T-cell (primary cell): Measurements from ENCODE around the gene GLYATL3. TPM values are rescaled to one million over a fixed set of nuclear protein-coding genes. Genes with fewer than 3 reads are reported as not detected.

Experiments
- ATAC-seq, 4 experiments: fragments of 200-7000 bp in 3 of 4; fragments of 150-1000 bp in 1 of 4; cut with Tn5 transposase; replicated peaks in 1 of 4; 1 replicate in 3 of 4; 2 replicates in 1 of 4; pipeline ENCODE4 v1.10.0; 2021; ENCODE audit warnings: moderate library complexity in 3 of 4, mild to moderate bottlenecking in 2 of 4, moderate number of reproducible peaks in 1 of 4
- CTCF ChIA-PET, 2 donors: fragments of 300-600 bp; sonication (Branson Sonifier 250); formaldehyde crosslinking; loops; one replicate each; lab custom pipeline; 2022; ENCODE audit warnings: antibody characterized with exemption in 2 of 2; lab: Charles Lee
- POLR2A ChIA-PET, 2 donors: fragments of 300-600 bp; sonication (Branson Sonifier 250); formaldehyde crosslinking; loops; one replicate each; lab custom pipeline; 2022; ENCODE audit warnings: antibody characterized with exemption in 2 of 2; lab: Charles Lee
- DNase-seq, 35 experiments: peaks; one replicate each; pipeline versions ENCODE4 v3.0.0 to v3.0.0-alpha.2; 2013 to 2023
- H3K27ac ChIP-seq: one replicate; pipeline ENCODE4 v1.5.1; 2013; ENCODE audit warnings: low read length
- H3K27me3 ChIP-seq, 2 experiments: replicated peaks in 1 of 2; 1 replicate in 1 of 2; 2 replicates in 1 of 2; pipeline versions ENCODE4 v1.6.1 to v1.7.0; 2013; ENCODE audit warnings: low read length in 1 of 2, mixed read lengths in 1 of 2; ENCODE audit not compliant: control insufficient read depth in 2 of 2, insufficient read depth in 2 of 2; ENCODE audit errors: extremely low read depth in 1 of 2
- H3K36me3 ChIP-seq, 2 donors: 1 replicate in 1 of 2; 2 replicates in 1 of 2; pipeline versions ENCODE4 v1.6.1 to v1.7.0; 2013; ENCODE audit warnings: low read length in 1 of 2; ENCODE audit not compliant: control insufficient read depth in 2 of 2, insufficient read depth in 1 of 2; ENCODE audit errors: extremely low read depth in 1 of 2
- H3K4me1 ChIP-seq, 2 experiments: 1 replicate in 1 of 2; 2 replicates in 1 of 2; pipeline versions ENCODE4 v1.6.1 to v1.7.0; 2013; ENCODE audit warnings: low read length in 2 of 2, mixed read lengths in 1 of 2; ENCODE audit not compliant: insufficient read depth in 2 of 2, control insufficient read depth in 1 of 2; ENCODE audit errors: extremely low read depth in 1 of 2
- H3K4me3 ChIP-seq, 2 donors: 1 replicate in 1 of 2; 2 replicates in 1 of 2; pipeline versions ENCODE4 v1.5.1 to v1.7.0; 2013; ENCODE audit warnings: mild to moderate bottlenecking in 2 of 2, low read length in 1 of 2, moderate library complexity in 1 of 2; ENCODE audit not compliant: control insufficient read depth in 1 of 2; ENCODE audit errors: extremely low read depth in 1 of 2
- H3K9me3 ChIP-seq: 2 replicates; pipeline ENCODE4 v1.7.0; 2013
- H3K27ac Mint-ChIP-seq, 2 donors: one replicate each; pipeline ENCODE4 v1.8.0; 2020 to 2021; ENCODE audit warnings: mild to moderate bottlenecking in 2 of 2, mixed read lengths in 2 of 2
- H3K27me3 Mint-ChIP-seq, 2 donors: one replicate each; pipeline ENCODE4 v1.8.0; 2021 to 2022; ENCODE audit warnings: mixed read lengths in 2 of 2
- H3K36me3 Mint-ChIP-seq: one replicate; pipeline ENCODE4 v1.8.0; 2021; ENCODE audit warnings: mixed read lengths
- H3K4me1 Mint-ChIP-seq, 3 donors: one replicate each; pipeline ENCODE4 v1.8.0; 2020 to 2022; ENCODE audit warnings: mixed read lengths in 3 of 3, mild to moderate bottlenecking in 1 of 3
- H3K4me3 Mint-ChIP-seq, 3 donors: one replicate each; pipeline ENCODE4 v1.8.0; 2020 to 2022; ENCODE audit warnings: mild to moderate bottlenecking in 3 of 3, mixed read lengths in 3 of 3, moderate library complexity in 3 of 3
- H3K9me3 Mint-ChIP-seq, 3 donors: one replicate each; pipeline ENCODE4 v1.8.0; 2020 to 2022; ENCODE audit warnings: mixed read lengths in 3 of 3
- WGBS: methylation state at CpG from one replicate; pipeline ENCODE4 v1.1.5; 2013; ENCODE audit warnings: missing lambda C conversion rate; ENCODE audit not compliant: insufficient coverage; 5-methylcytosine and 5-hydroxymethylcytosine counted together
- total RNA-seq, 35 experiments: library from RNA in 6 of 35; stranded (reverse) in 6 of 35; fragments of 120-200 nt in 1 of 35; gene quantifications; one replicate each; pipeline versions ENCODE4 v1.2.1 to v1.2.4 and lab custom pipeline; 2013 to 2026

The GLYATL3 gene
- total RNA-seq, 5 donors from 2014 or later (not counting 1 experiment from before 2014, with no cell fraction given): not detected

DNA sequence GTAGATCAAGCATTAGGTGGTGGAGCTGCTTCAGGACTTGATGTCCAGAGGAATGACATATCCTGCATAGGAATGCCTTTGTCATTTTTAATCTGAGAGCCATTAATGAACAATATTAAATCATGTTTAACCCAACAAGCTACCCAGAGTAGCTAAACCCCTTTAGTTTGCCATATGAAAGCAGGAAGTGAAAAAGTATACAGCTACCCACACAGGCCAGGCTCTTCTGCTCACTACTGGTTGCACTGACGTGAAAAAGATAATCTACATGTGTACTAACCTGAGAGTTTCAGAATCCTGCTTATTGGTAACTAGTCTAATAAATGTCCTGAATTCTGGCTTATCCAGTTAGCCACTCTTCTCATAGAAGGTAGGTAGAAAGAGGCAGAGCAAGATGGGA lies 19.9 kb downstream of the GLYATL3 start:
- no peaks in the 10 kb centered on the region for H3K36me3 ChIP-seq
- no peak overlapping the region for H3K27ac Mint-ChIP-seq
- H3K27me3 ChIP-seq: no peaks in the 10 kb centered on the region
- H3K4me3 Mint-ChIP-seq: no peak overlapping the region
- no peaks in the 10 kb centered on the region for H3K9me3 ChIP-seq
- ATAC-seq: no peak
- H3K27ac ChIP-seq: no peak overlapping the region
- no peaks in the 10 kb centered on the region for H3K4me1 Mint-ChIP-seq
- DNase-seq: no peak
- CTCF ChIA-PET: no interaction called here
- no peak overlapping the region for H3K4me3 ChIP-seq
- H3K36me3 Mint-ChIP-seq: no peaks in the 10 kb centered on the region
- WGBS: no CpG with 5 or more reads among the region's 1 CpG
- no peaks in the 10 kb centered on the region for H3K9me3 Mint-ChIP-seq
- POLR2A ChIA-PET: no interaction called here
- H3K27me3 Mint-ChIP-seq: peaks cover 3 to 4% of the 10 kb centered on the region in 2 donors
- no peaks in the 10 kb centered on the region for H3K4me1 ChIP-seq

GRCh38 chr6:49522710-49523593 lies 23.2 kb downstream of the GLYATL3 start:
- CTCF ChIA-PET: no interaction called here
- POLR2A ChIA-PET: no interaction called here

DNA sequence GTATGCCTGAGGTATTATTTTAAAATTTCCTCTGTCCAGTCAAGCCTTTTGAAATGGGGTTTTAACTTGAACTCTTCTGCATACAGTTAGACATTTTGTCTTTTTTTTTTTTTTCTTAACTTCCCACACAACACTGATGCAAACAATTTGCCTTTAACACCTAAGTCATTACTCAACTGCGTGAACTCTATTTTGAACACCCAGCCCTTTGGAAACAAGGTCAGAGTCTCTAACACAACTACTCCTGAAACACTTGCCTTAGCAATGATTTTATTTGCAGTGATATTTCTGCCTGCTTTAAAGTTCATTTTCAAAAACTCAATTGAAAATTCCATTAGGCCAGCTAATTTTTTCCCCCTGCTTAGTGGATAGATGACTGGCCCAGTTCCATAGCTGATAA lies 24.2 kb downstream of the GLYATL3 start:
- peaks cover 0 to 1% of the 10 kb centered on the region in 2 donors for H3K27me3 Mint-ChIP-seq
- no peak overlapping the region for H3K27ac Mint-ChIP-seq
- CTCF ChIA-PET: no interaction called here

More at GRCh38 chr6:49522710-49523593, 23.2 kb downstream of the GLYATL3 start:
- Histone ChIP-seq H3K36me3 (no peaks in the 10 kb centered on the region), H3K27me3 (no peaks in the 10 kb centered on the region), H3K4me3 (no peak overlapping the region), H3K4me1 (no peaks in the 10 kb centered on the region), H3K9me3 (no peaks in the 10 kb centered on the region), H3K27ac (no peak overlapping the region)
- H3K4me1 Mint-ChIP-seq: no peaks in the 10 kb centered on the region
- peaks cover 0 to 1% of the 10 kb centered on the region in 2 donors for H3K27me3 Mint-ChIP-seq
- WGBS: 66% methylated on average over 4 of the region's 7 CpGs
- H3K9me3 Mint-ChIP-seq: no peaks in the 10 kb centered on the region
- DNase-seq: no peak
- no peak for ATAC-seq
- H3K4me3 Mint-ChIP-seq: no peak overlapping the region
- H3K27ac Mint-ChIP-seq: no peak overlapping the region
- no peaks in the 10 kb centered on the region for H3K36me3 Mint-ChIP-seq

GRCh38 chr6:49524541-49524940 lies 24.8 kb downstream of the GLYATL3 start:
- Mint-ChIP-seq H3K9me3 (no peaks in the 10 kb centered on the region), H3K27ac (no peak overlapping the region), H3K36me3 (no peaks in the 10 kb centered on the region), H3K27me3 (peaks cover 2 to 6% of the 10 kb centered on the region in 2 donors), H3K4me1 (no peaks in the 10 kb centered on the region), H3K4me3 (no peak overlapping the region)
- ChIA-PET POLR2A (no interaction called here), CTCF (no interaction called here)
- no peaks in the 10 kb centered on the region for H3K4me1 ChIP-seq
- DNase-seq (no peak), ATAC-seq (no peak)
- H3K4me3 ChIP-seq: no peak overlapping the region
- WGBS: 50% methylated on average over 1 of the region's 7 CpGs
- no peaks in the 10 kb centered on the region for H3K27me3 ChIP-seq
- H3K36me3 ChIP-seq: no peaks in the 10 kb centered on the region
- H3K9me3 ChIP-seq: no peaks in the 10 kb centered on the region
- H3K27ac ChIP-seq: no peak overlapping the region

More for the DNA sequence above, 24.2 kb downstream of the GLYATL3 start:
- Mint-ChIP-seq H3K9me3 (no peaks in the 10 kb centered on the region), H3K4me3 (no peak overlapping the region), H3K36me3 (no peaks in the 10 kb centered on the region), H3K4me1 (no peaks in the 10 kb centered on the region)
- ATAC-seq (no peak), DNase-seq (no peak)
- POLR2A ChIA-PET: no interaction called here
- Histone ChIP-seq H3K27ac (no peak overlapping the region), H3K36me3 (no peaks in the 10 kb centered on the region), H3K4me1 (no peaks in the 10 kb centered on the region), H3K27me3 (no peaks in the 10 kb centered on the region), H3K9me3 (no peaks in the 10 kb centered on the region), H3K4me3 (no peak overlapping the region)
- no CpG with 5 or more reads among the region's 1 CpG for WGBS

DNA sequence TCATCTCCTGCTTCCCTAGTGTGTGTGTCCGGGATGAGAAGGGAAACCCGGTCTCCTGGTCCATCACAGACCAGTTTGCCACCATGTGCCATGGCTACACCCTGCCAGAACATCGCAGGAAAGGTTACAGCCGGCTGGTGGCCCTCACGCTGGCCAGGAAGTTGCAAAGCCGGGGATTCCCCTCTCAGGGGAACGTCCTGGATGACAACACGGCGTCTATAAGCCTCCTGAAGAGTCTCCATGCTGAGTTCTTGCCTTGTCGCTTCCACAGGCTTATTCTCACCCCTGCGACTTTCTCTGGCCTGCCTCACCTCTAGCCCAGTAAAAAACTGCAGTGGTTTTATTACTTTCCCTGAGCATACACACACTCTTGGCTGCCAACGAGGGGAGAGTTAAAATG lies 26.9 kb downstream of the GLYATL3 start:
- Mint-ChIP-seq H3K9me3 (no peaks in the 10 kb centered on the region), H3K27me3 (peaks cover 7 to 12% of the 10 kb centered on the region in 2 donors), H3K4me3 (no peak overlapping the region), H3K27ac (no peak overlapping the region), H3K4me1 (no peaks in the 10 kb centered on the region), H3K36me3 (no peaks in the 10 kb centered on the region)
- Histone ChIP-seq H3K36me3 (no peaks in the 10 kb centered on the region), H3K9me3 (no peaks in the 10 kb centered on the region), H3K27ac (no peak overlapping the region), H3K4me1 (no peaks in the 10 kb centered on the region), H3K27me3 (no peaks in the 10 kb centered on the region), H3K4me3 (no peak overlapping the region)
- ATAC-seq (no peak), DNase-seq (no peak)
- 67% methylated on average over 9 of the region's 12 CpGs for WGBS
- POLR2A ChIA-PET: no interaction called here
- CTCF ChIA-PET: no interaction called here

- Histone ChIP-seq H3K27ac (no peak overlapping the region), H3K9me3 (no peaks in the 10 kb centered on the region), H3K36me3 (no peaks in the 10 kb centered on the region), H3K4me3 (no peak overlapping the region), H3K27me3 (no peaks in the 10 kb centered on the region), H3K4me1 (no peaks in the 10 kb centered on the region)
- WGBS: no CpG with 5 or more reads among the region's 1 CpG
- Mint-ChIP-seq H3K27me3 (peaks cover 11 to 15% of the 10 kb centered on the region in 2 donors), H3K4me1 (peaks cover 2 to 6% (median 4%) of the 10 kb centered on the region in 3 donors), H3K27ac (no peak overlapping the region), H3K9me3 (no peaks in the 10 kb centered on the region), H3K36me3 (no peaks in the 10 kb centered on the region), H3K4me3 (no peak overlapping the region)
- POLR2A ChIA-PET: no interaction called here
- ATAC-seq: no peak
- CTCF ChIA-PET: no interaction called here
- DNase-seq: no peak
Measured at GRCh38 chr6:49527320-49527719, 27.6 kb downstream of the GLYATL3 start.
